ENCODE data around the gene HSD11B1L.
A peak's percentile ranks its signal among the peaks of the same experiment; 100 is the strongest.

Gene HSD11B1L

GRCh38 chr19:5680437-5681368 is at the start of gene HSD11B1L, which contains the start of gene MICOS13 (continued):
- TF ChIP-seq ZNF24 (tag by site-specific recombination; IDR thresholded peaks at IDR 0.05), result peak; percentile 63; the same call in 1 of the 2 replicates
- TF ChIP-seq KLF1 (tag by site-specific recombination; IDR thresholded peaks at IDR 0.05), result peak; percentile 70
- peak; percentile 98 for TF ChIP-seq ZBTB17 (tag by site-specific recombination; IDR thresholded peaks at IDR 0.05)
- peak; percentile 91 for TF ChIP-seq YY1 (tag by site-specific recombination; IDR thresholded peaks at IDR 0.05)
- TF ChIP-seq ZNF423 (tag by site-specific recombination; IDR thresholded peaks at IDR 0.05), result no peak
- no peak for TF ChIP-seq PRDM1 (tag by site-specific recombination; IDR thresholded peaks at IDR 0.05)
- TF ChIP-seq ZNF610 (tag by site-specific recombination; IDR thresholded peaks at IDR 0.05; ENCODE audit: borderline replicate concordance), result 0 out of 2 replicates have a peak, but pooled peaks have one; percentile 20
- TF ChIP-seq ZNF518A (tag by site-specific recombination; conservative IDR thresholded peaks at IDR 0.05; ENCODE audit: low read depth), result no peak
- no peak for TF ChIP-seq HOXC10 (CRISPR knock-in tag; IDR thresholded peaks at IDR 0.05)
- TF ChIP-seq ZNF529 (tag by site-specific recombination; IDR thresholded peaks at IDR 0.05; ENCODE audit: insufficient replicate concordance), result no peak
- peak; percentile 99 for TF ChIP-seq ZFP69B (tag by site-specific recombination; IDR thresholded peaks at IDR 0.05)
- TF ChIP-seq ZNF830 (tag by site-specific recombination; IDR thresholded peaks at IDR 0.05; ENCODE audit: low read depth), result no peak
- peak; percentile 95 for TF ChIP-seq KLF9 (tag by site-specific recombination; IDR thresholded peaks at IDR 0.05; ENCODE audit: low read depth)
- TF ChIP-seq ZNF169 (tag by site-specific recombination; IDR thresholded peaks at IDR 0.05), result no peak
- no peak for TF ChIP-seq ZNF514 (tag by site-specific recombination; IDR thresholded peaks at IDR 0.05)
- no peak for TF ChIP-seq ZNF600 (tag by site-specific recombination; IDR thresholded peaks at IDR 0.05)
- TF ChIP-seq ZNF704 (tag by site-specific recombination; IDR thresholded peaks at IDR 0.05), result no peak
- TF ChIP-seq ZSCAN4 (tag by site-specific recombination; IDR thresholded peaks at IDR 0.05), result no peak
- no peak for TF ChIP-seq OVOL3 (tag by site-specific recombination; IDR thresholded peaks at IDR 0.05)
- no peak for TF ChIP-seq ZNF26 (tag by site-specific recombination; IDR thresholded peaks at IDR 0.05)
- no peak for TF ChIP-seq ZNF626 (tag by site-specific recombination; IDR thresholded peaks at IDR 0.05)
- no peak for TF ChIP-seq ZNF585B (tag by site-specific recombination; IDR thresholded peaks at IDR 0.05)
- TF ChIP-seq ZBTB11 (tag by site-specific recombination; conservative IDR thresholded peaks at IDR 0.05; ENCODE audit: low read depth), result peak; percentile 96
- no peak for TF ChIP-seq INSM2 (tag by site-specific recombination; IDR thresholded peaks at IDR 0.05)
- TF ChIP-seq ZNF530 (tag by site-specific recombination; IDR thresholded peaks at IDR 0.05; ENCODE audit: low read depth), result no peak
